ENCODE results near the gene CFLAR.
"Not testable (repeated sequence)": the region's sequence is repeated elsewhere in the genome, so short reads cannot be mapped to it uniquely, and the experiment has no call there.

The CFLAR gene

DNA sequence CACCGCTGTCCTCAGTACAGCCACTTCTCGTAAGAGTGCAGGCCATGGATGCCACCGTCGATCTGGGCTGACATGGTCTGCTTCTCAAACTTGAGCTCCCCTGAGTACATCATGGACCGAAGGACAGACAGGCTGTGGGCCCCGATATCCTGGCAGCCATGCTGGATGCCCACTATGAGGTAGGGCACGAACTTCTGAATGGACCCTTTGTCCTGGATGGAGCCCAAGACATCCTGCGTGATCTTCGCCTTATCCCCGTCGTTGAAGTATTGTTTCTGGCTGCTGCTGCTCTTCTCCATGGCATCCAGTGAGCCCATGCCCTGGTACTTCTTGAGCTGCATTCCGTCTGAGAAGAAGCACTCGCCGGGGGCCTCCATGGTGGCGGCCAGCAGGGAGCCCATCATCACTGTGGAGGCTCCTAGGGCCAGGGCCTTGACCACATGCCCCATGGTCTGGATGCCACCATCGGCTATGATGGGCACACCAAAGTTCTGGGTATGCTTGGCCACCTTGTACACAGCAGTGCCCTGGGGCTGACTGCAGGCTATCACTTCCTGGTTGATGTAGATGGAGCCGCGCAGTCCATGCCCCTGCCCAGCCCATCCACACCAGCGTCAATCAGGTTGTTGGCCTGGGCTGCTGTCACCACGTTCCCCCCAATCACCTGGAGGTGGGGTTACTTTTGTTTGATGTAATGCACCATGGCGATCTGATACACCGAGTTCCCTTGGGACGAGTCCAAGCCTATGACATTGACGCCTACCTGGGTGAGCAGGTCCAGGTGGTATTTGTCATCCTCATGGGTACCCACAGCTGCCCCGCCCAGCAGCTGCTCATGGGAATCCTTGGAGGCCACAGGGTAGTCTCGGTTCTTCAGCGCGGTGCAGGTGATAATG lies 21.8 kb downstream of the CFLAR start:
- in situ Hi-C loops (cut with MboI; ENCODE audit: low sequenced_read_pairs, unreplicated experiment): no loop called here
- DNase-seq (ENCODE audit: low spot score): no peak
- TF ChIP-seq, protein P1, sequence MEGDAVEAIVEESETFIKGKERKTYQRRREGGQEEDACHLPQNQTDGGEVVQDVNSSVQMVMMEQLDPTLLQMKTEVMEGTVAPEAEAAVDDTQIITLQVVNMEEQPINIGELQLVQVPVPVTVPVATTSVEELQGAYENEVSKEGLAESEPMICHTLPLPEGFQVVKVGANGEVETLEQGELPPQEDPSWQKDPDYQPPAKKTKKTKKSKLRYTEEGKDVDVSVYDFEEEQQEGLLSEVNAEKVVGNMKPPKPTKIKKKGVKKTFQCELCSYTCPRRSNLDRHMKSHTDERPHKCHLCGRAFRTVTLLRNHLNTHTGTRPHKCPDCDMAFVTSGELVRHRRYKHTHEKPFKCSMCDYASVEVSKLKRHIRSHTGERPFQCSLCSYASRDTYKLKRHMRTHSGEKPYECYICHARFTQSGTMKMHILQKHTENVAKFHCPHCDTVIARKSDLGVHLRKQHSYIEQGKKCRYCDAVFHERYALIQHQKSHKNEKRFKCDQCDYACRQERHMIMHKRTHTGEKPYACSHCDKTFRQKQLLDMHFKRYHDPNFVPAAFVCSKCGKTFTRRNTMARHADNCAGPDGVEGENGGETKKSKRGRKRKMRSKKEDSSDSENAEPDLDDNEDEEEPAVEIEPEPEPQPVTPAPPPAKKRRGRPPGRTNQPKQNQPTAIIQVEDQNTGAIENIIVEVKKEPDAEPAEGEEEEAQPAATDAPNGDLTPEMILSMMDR (IDR thresholded peaks at IDR 0.05; ENCODE audit: borderline replicate concordance, control extremely low read depth, extremely low read depth, insufficient read depth, missing control alignments): no peak

DNA sequence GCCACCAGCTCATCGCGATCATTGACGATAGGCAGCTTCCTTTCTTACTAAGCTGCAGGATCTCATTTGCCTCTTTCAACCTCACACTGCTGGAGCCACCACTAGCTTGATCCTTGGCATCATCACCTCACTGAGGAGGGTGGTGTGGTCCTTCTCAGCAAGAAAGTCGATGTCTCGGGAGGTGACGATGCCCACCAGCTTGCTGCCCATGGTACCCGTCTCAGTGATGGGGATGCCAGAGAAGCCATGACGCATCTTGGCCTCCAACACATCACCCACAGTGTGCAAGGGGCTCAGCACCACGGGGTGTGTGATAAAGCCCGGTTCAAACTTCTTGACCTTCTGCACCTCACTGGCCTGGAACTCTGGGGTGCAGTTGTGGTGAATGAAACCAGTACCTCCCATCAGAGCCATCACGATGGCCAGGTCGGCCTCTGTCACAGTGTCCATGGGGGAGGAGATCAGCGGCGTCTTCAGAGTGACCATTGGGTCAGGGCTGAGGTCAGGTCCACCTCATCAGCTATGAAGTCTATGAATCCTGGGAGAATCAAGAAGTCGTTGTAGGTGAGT lies 22.5 kb downstream of the CFLAR start:
- no peak for DNase-seq (ENCODE audit: low spot score)
- TF ChIP-seq, protein P1 (IDR thresholded peaks at IDR 0.05; ENCODE audit: borderline replicate concordance, control extremely low read depth, extremely low read depth, insufficient read depth, missing control alignments): no peak
- in situ Hi-C loops (cut with MboI; ENCODE audit: low sequenced_read_pairs, unreplicated experiment): no loop called here

DNA sequence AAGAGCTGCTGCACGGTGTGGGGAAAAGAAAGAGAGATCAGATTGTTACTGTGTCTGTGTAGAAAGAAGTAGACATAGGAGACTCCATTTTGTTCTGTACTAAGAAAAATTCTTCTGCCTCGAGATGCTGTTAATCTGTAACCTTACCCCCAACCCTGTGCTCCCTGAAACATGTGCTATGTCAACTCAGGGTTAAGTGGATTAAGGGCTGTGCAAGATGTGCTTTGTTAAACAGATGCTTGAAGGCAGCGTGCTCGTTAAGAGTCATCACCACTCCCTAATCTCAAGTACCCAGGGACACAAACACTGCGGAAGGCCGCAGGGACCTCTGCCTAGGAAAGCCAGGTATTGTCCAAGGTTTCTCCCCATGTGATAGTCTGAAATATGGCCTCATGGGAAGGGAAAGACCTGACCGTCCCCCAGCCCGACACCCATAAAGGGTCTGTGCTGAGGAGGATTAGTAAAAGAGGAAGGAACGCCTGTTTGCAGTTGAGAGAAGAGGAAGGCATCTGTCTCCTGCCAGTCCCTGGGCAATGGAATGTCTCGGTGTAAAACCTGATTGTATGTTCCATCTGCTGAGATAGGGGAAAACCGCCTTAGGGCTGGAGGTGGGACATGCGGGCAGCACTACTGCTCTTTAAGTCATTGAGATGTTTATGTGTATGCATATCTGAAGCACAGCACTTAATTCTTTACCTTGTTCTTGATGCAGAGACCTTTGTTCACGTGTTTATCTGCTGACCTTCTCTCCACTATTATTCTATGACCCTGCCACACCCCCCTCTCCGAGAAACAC lies 23.2 kb downstream of the CFLAR start:
- DNase-seq (ENCODE audit: low spot score); in situ Hi-C loops (cut with MboI; ENCODE audit: low sequenced_read_pairs, unreplicated experiment): not testable (repeated sequence)

DNA sequence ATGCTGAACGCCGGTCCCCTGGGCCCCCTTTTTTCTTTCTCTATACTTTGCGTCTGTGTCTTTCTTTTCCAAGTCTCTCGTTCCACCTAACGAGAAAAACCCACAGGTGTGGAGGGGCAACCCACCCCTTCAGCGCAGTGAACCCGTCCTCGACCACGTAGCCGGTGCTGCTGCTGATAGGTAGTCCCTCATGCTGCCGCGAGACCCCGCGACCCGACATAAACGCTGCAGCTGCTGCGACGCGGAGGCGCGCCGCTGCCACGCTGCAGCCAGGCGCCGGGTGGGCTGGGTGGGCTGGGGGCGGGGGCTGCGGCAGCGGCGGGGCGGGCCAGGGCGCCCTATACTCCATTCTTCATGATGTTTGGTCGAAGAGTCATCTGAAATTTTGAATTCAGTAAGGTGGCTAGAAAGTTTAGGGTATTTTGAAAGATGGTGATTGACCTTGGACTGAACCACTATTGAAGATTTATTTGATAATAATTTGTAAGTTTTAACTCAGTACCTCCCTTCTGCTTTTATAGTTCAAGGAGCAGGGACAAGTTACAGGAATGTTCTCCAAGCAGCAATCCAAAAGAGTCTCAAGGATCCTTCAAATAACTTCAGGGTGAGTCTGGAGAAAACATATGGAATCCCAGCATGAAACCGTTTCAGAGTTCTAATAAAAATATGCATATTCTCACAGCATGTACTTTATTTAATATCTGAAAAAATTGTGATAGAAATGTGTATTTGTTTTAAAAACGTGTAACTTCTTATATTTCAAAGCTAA lies 24.1 kb downstream of the CFLAR start:
- TF ChIP-seq, protein P1 (IDR thresholded peaks at IDR 0.05; ENCODE audit: borderline replicate concordance, control extremely low read depth, extremely low read depth, insufficient read depth, missing control alignments): no peak

DNA sequence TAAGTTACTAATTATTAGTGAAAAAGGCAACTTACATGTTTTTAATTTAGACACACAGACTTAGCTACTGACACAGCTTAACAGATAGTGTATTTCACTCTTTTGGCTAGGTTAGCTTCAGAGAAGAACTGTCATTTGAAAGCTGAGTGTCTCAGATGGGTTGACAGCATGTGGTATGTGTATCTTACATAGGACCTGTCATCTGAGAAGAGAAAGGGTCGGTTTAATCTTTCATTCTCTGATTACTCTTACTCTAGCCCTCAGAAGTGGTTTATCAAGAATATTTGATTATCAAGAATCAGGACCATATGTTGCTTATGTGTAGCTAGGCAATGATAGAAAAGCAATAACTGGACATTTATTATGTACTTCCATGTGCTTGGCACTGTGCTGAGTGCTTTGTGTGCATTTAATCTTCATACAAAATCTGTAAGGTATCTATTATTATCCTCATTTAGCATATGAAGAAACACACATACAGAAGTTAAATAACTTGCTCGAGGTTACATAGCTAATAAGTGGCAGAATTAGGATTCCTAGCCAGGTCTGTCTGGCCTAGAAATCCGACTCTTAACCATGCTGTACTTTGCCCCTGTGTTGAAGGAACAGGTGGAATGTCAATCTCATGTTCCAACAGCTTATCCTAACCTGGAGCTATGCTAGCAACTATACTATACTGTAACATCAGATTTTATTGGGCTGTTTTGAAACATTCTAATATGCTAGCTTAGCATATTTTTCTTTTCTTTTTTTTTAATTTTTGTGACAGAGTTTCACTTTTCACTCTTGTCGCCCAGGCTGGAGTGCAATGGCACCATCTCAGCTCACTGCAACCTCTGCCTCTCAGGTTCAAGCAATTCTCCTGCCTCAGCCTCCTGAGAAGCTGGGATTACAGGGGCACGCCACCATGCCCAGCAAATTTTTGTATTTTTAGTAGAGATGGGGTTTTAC lies 28.4 kb downstream of the CFLAR start:
- TF ChIP-seq, protein P1 (IDR thresholded peaks at IDR 0.05; ENCODE audit: borderline replicate concordance, control extremely low read depth, extremely low read depth, insufficient read depth, missing control alignments): no peak
- DNase-seq (ENCODE audit: low spot score): no peak
- in situ Hi-C loops (cut with MboI; ENCODE audit: low sequenced_read_pairs, unreplicated experiment): no loop called here

More for the DNA sequence above, 24.1 kb downstream of the CFLAR start:
- in situ Hi-C loops (cut with MboI; ENCODE audit: low sequenced_read_pairs, unreplicated experiment): no loop called here
- no peak for DNase-seq (ENCODE audit: low spot score)

DNA sequence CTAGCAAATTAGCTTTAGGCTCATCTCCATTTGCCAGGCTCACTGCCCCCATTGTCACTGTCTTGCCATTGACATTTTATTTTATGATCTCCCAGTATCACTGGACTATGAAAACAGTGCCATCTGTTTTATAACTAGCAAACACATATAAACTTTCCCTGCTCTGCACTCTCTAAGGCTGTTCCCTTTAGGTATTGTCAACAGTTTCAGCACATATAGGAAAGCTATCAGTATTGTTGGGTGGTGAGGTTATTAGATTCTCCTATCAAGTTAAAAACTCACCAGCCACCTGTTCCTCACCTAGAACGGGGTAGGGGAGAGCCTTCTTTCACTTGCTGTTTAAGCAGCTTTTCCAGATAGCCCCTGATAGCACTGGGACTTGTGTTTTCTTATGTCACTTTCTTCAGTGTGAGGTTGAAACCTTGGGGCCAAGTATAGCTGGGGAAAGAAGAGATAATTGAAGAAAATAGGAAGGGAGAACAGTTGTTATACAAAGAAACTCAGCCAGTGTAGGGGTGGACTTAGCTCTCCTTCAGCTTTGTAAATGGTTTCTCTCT lies 32.5 kb downstream of the CFLAR start:
- in situ Hi-C loops (cut with MboI; ENCODE audit: low sequenced_read_pairs, unreplicated experiment): no loop called here
- no peak for DNase-seq (ENCODE audit: low spot score)
- TF ChIP-seq, protein P1 (IDR thresholded peaks at IDR 0.05; ENCODE audit: borderline replicate concordance, control extremely low read depth, extremely low read depth, insufficient read depth, missing control alignments): no peak
